HepG2 (cell line): Measurements from ENCODE around the gene OR52I2. TPM values are rescaled to one million over a fixed set of nuclear protein-coding genes. Genes with fewer than 3 reads are reported as not detected.

Experiments used
- ATAC-seq: fragments of 200-7000 bp; cut with Tn5 transposase; 3 replicates; pipeline ENCODE4 v1.9.1; 2020; ENCODE audit warnings: mild to moderate bottlenecking, moderate library complexity
- BruUV-seq: library from RNA; stranded (reverse); fragments of 400-500 nt; replicated peaks from 2 replicates; lab custom pipeline; 2021; lab: Mats Ljungman, UMichigan
- CTCF ChIA-PET: fragments of 300-600 bp; formaldehyde crosslinking; extraction: SDS; loops from one replicate; lab custom pipeline; 2021; ENCODE audit warnings: low total read pairs, inconsistent platforms, low intra/inter-chr PET ratio; lab: Yijun Ruan, JAX
- POLR2A ChIA-PET: fragments of 350-600 bp; sonication (Branson Sonifier 250); formaldehyde crosslinking; loops from one replicate; lab custom pipeline; 2020; ENCODE audit warnings: antibody characterized with exemption, inconsistent platforms; lab: Yijun Ruan, JAX
- DNase-seq: peaks from one replicate; pipeline ENCODE4 v3.0.0-alpha.2; 2015; ENCODE audit warnings: low spot score
- FAIRE-seq: peaks from 3 replicates; lab custom pipeline; 2011; peaks lifted over from hg19 to GRCh38; lab: Jason Lieb, UNC
- H2AFZ ChIP-seq: one replicate; pipeline ENCODE4 v1.6.1; 2011; ENCODE audit warnings: low read length, inconsistent platforms
- H3K27ac ChIP-seq: fragments of 300-600 bp; 3 replicates; pipeline ENCODE4 v1.8.0; 2011; ENCODE audit warnings: mixed run types, mild to moderate bottlenecking, mixed read lengths, low read length, inconsistent platforms; ENCODE audit not compliant: insufficient read depth; ENCODE audit errors: extremely low read length
- H3K27me3 ChIP-seq, 2 experiments: fragments of 200-600 bp in 1 of 2; 2 replicates in 1 of 2; 3 replicates in 1 of 2; pipeline versions ENCODE4 v1.6.0 to v1.8.0; 2011; ENCODE audit warnings: low read length in 2 of 2, mild to moderate bottlenecking in 2 of 2, moderate library complexity in 2 of 2, inconsistent platforms in 1 of 2; ENCODE audit not compliant: insufficient read depth in 2 of 2, control insufficient read depth in 1 of 2
- H3K36me3 ChIP-seq, 2 experiments: fragments of 200-600 bp in 1 of 2; replicated peaks in 1 of 2; 2 replicates in 1 of 2; 3 replicates in 1 of 2; pipeline versions ENCODE4 v1.5.1 to v1.8.0; 2011; ENCODE audit warnings: low read length in 2 of 2, inconsistent platforms in 1 of 2; ENCODE audit not compliant: insufficient read depth in 2 of 2, control insufficient read depth in 1 of 2
- H3K4me1 ChIP-seq: 2 replicates; pipeline ENCODE4 v1.5.1; 2012; ENCODE audit warnings: low read length, inconsistent platforms; ENCODE audit not compliant: insufficient read depth
- H3K4me2 ChIP-seq: 2 replicates; pipeline ENCODE4 v1.6.0; 2011; ENCODE audit warnings: low read depth, low read length, inconsistent platforms
- H3K4me3 ChIP-seq, 3 experiments: fragments of 200-600 bp in 1 of 3; sonication (generic), shearing (Covaris generic) in 1 of 3; replicated peaks in 1 of 3; 2 replicates each; pipeline ENCODE4 v1.5.1; 2011 to 2016; ENCODE audit warnings: low read length in 3 of 3, inconsistent platforms in 2 of 3, low read depth in 2 of 3, mild to moderate bottlenecking in 2 of 3, control low read depth in 1 of 3, mixed read lengths in 1 of 3; ENCODE audit not compliant: insufficient read depth in 1 of 3
- H3K79me2 ChIP-seq: one replicate; pipeline ENCODE4 v1.6.1; 2011; ENCODE audit warnings: low read length, inconsistent platforms; ENCODE audit not compliant: insufficient read depth
- H3K9ac ChIP-seq: 2 replicates; pipeline ENCODE4 v1.6.0; 2011; ENCODE audit warnings: mild to moderate bottlenecking, low read depth, low read length, inconsistent platforms; ENCODE audit not compliant: insufficient read depth
- H3K9me3 ChIP-seq: 2 replicates; pipeline ENCODE4 v1.5.1; 2012; ENCODE audit warnings: mild to moderate bottlenecking, low read length
- H4K20me1 ChIP-seq: 2 replicates; pipeline ENCODE4 v1.6.0; 2011; ENCODE audit warnings: inconsistent platforms, mild to moderate bottlenecking, low read length, moderate library complexity; ENCODE audit not compliant: insufficient read depth
- AHDC1 ChIP-seq: sonication (generic); formaldehyde crosslinking; IDR thresholded peaks from 2 replicates; pipeline ENCODE4 v1.5.1; 2020; ENCODE audit warnings: mild to moderate bottlenecking, missing genetic modification reagents, borderline replicate concordance
- CTCF ChIP-seq: sonication (generic); formaldehyde crosslinking; IDR thresholded peaks from 2 replicates; pipeline ENCODE4 v1.5.0; 2020; ENCODE audit warnings: mild to moderate bottlenecking, missing genetic modification reagents, moderate library complexity
- FOXA1 ChIP-seq, 2 experiments: fragments of 450-650 bp in 1 of 2; sonication (generic) in 1 of 2; formaldehyde crosslinking in 1 of 2; IDR thresholded peaks; 2 replicates each; pipeline versions ENCODE4 v1.4.0 to v1.6.1; 2016 to 2020; ENCODE audit warnings: missing genetic modification reagents in 1 of 2
- GZF1 ChIP-seq: sonication (generic); formaldehyde crosslinking; IDR thresholded peaks from 2 replicates; pipeline ENCODE4 v1.5.1; 2020; ENCODE audit warnings: mild to moderate bottlenecking, missing genetic modification reagents
- HDAC6 ChIP-seq: fragments of 200-600 bp; sonication (generic); IDR thresholded peaks from 2 replicates; pipeline ENCODE4 v1.7.0; 2017; ENCODE audit warnings: mild to moderate bottlenecking, antibody characterized with exemption, low read length, low read depth
- HMGXB4 ChIP-seq, 2 experiments: sonication (generic) in 1 of 2; formaldehyde crosslinking in 1 of 2; IDR thresholded peaks; 2 replicates each; pipeline versions ENCODE4 v1.4.0 to v1.6.1; 2018 to 2020; ENCODE audit warnings: missing genetic modification reagents in 2 of 2, borderline replicate concordance in 1 of 2, low read depth in 1 of 2, mild to moderate bottlenecking in 1 of 2, missing biosample characterization in 1 of 2
- KDM5A ChIP-seq: fragments of 200-600 bp; sonication (generic); IDR thresholded peaks from 2 replicates; pipeline ENCODE4 v1.7.0; 2018; ENCODE audit warnings: antibody characterized with exemption, mild to moderate bottlenecking, low read length, borderline replicate concordance
- MEF2D ChIP-seq: sonication (generic); formaldehyde crosslinking; IDR thresholded peaks from 2 replicates; pipeline ENCODE4 v1.5.1; 2020; ENCODE audit warnings: mild to moderate bottlenecking, missing genetic modification reagents
- ZBTB20 ChIP-seq: sonication (generic); formaldehyde crosslinking; IDR thresholded peaks from 2 replicates; pipeline ENCODE4 v1.8.1; 2023; ENCODE audit warnings: missing genetic modification reagents, low read depth, mild to moderate bottlenecking, borderline replicate concordance
- ZC3H4 ChIP-seq: sonication (generic); formaldehyde crosslinking; IDR thresholded peaks from 2 replicates; pipeline ENCODE4 v1.4.0; 2020; ENCODE audit warnings: missing genetic modification reagents, borderline replicate concordance
- ZFYVE20 ChIP-seq: sonication (generic); formaldehyde crosslinking; IDR thresholded peaks from 2 replicates; pipeline ENCODE4 v1.8.0; 2023; ENCODE audit warnings: low read depth, mild to moderate bottlenecking, moderate library complexity, missing genetic modification reagents, borderline replicate concordance
- ZIK1 ChIP-seq: sonication (generic); formaldehyde crosslinking; IDR thresholded peaks from 2 replicates; pipeline ENCODE4 v1.5.0; 2020; ENCODE audit warnings: mild to moderate bottlenecking, low read depth, missing genetic modification reagents, borderline replicate concordance
- ZNF383 ChIP-seq: sonication (generic); formaldehyde crosslinking; IDR thresholded peaks from 2 replicates; pipeline ENCODE4 v1.4.0; 2020; ENCODE audit warnings: missing genetic modification reagents, mild to moderate bottlenecking, borderline replicate concordance
- ZNF562 ChIP-seq: sonication (generic); formaldehyde crosslinking; IDR thresholded peaks from 2 replicates; pipeline ENCODE4 v1.8.0; 2022; ENCODE audit warnings: missing genetic modification reagents, borderline replicate concordance
- ZNF83 ChIP-seq: sonication (generic); formaldehyde crosslinking; IDR thresholded peaks from 2 replicates; pipeline ENCODE4 v1.4.0; 2020; ENCODE audit warnings: missing genetic modification reagents, mild to moderate bottlenecking, borderline replicate concordance
- WGBS: methylation state at CpG from one replicate; pipeline ENCODE4 v1.1.6; 2017; ENCODE audit warnings: low lambda C conversion rate; 5-methylcytosine and 5-hydroxymethylcytosine counted together
- in situ Hi-C: cut with HindIII; loops from 2 replicates; pipeline ENCODE4 v1.10.0; 2017; ENCODE audit warnings: low pct_unique_long_range_greater_than_20kb; ENCODE audit not compliant: extremely low pct_ligation_motif_present
- intact Hi-C: fragments of 100-400 bp; cut with micrococcal nuclease; formaldehyde crosslinking; loops from one replicate; pipeline ENCODE4 v1.10.0; 2022; ENCODE audit not compliant: unreplicated experiment
- polyA plus RNA-seq, 8 experiments: library from polyadenylated mRNA; depleted of rRNA in 3 of 8; stranded (reverse) in 7 of 8; unstranded in 1 of 8; fragments of >200 nt; fragmentation: Illumina TruSeq in 4 of 8; extraction: Trizol in 4 of 8; gene quantifications; 2 replicates each; pipeline versions ENCODE4 v1.2.1 to v1.2.3, GENCODE V29; 2011 to 2016; ENCODE audit warnings: low read depth in 4 of 8, missing spikeins in 1 of 8, mixed read lengths in 1 of 8; ENCODE audit not compliant: insufficient read depth in 1 of 8
- total RNA-seq, 5 experiments: library from RNA; depleted of rRNA; stranded (reverse); fragments of >200 nt; fragmentation: Illumina TruSeq; extraction: Trizol; gene quantifications; 2 replicates each; pipeline ENCODE4 v1.2.3, GENCODE V29; 2016; ENCODE audit warnings: low read depth in 1 of 5

The OR52I2 gene
- total and polyA plus RNA-seq, 2 of the 13 experiments (the other 11 are each of a cell fraction or from before 2014, with no cell fraction given) = not detected

- H3K9ac ChIP-seq = no peak overlapping the region
- no peaks in the 10 kb centered on the region for H3K9me3 ChIP-seq
- no peak overlapping the region for H3K4me3 ChIP-seq
- DNase-seq (no peak), FAIRE-seq (no peak), ATAC-seq (no peak)
- no peaks in the 10 kb centered on the region for H3K4me1 ChIP-seq
- H2AFZ ChIP-seq = no peak overlapping the region
- 0% methylated on average over 2 of the region's 2 CpGs for WGBS
- no TSS peak for BruUV-seq
- CTCF ChIA-PET = no interaction called here
- no peak overlapping the region for H3K27ac ChIP-seq
- H3K79me2 ChIP-seq = no peaks in the 10 kb centered on the region
- H3K36me3 ChIP-seq = no peaks in the 10 kb centered on the region
- peaks cover 0 to 18% of the 10 kb centered on the region in 2 experiments; a peak in 1 of 5 replicates for H3K27me3 ChIP-seq
- H4K20me1 ChIP-seq = no peaks in the 10 kb centered on the region
- H3K4me2 ChIP-seq = no peak overlapping the region
- in situ Hi-C loops = no loop called here
- TF ChIP-seq HDAC6 (no peak), GZF1 (CRISPR knock-in tag) (no peak), ZFYVE20 (CRISPR knock-in tag) (no peak), ZIK1 (no peak), ZNF83 (CRISPR knock-in tag) (no peak), MEF2D (CRISPR knock-in tag) (no peak), ZC3H4 (CRISPR knock-in tag) (no peak), ZNF562 (CRISPR knock-in tag) (no peak), AHDC1 (CRISPR knock-in tag) (no peak), FOXA1 (IDR thresholded peaks at IDR 0.05) (no peak), FOXA1 (CRISPR knock-in tag; IDR thresholded peaks at IDR 0.05) (no peak), ZNF383 (CRISPR knock-in tag) (no peak), ZBTB20 (no peak), HMGXB4 (CRISPR knock-in tag; IDR thresholded peaks at IDR 0.05; ENCODE audit: borderline replicate concordance in 1 of 2, low read depth in 1 of 2) (no peak), CTCF (CRISPR knock-in tag) (no peak), KDM5A (no peak)
- TF ChIP-seq, all 625 proteins: peak for 0
- POLR2A ChIA-PET = no interaction called here
- intact Hi-C loops = no loop called here
Measured at GRCh38 chr11:4611986-4612385, 30.4 kb downstream of the OR52I2 start.
